HG03175 (cell line): ENCODE data around the gene GFER.
"Not testable (repeated sequence)": the region's sequence is repeated elsewhere in the genome, so short reads cannot be mapped to it uniquely, and the experiment has no call there.

ENCODE experiments used
- ATAC-seq: cut with Tn5 transposase; IDR thresholded peaks from one replicate; pipeline ENCODE4 v1.9.1; 2021; ENCODE audit warnings: mild to moderate bottlenecking, moderate library complexity; ENCODE audit not compliant: unreplicated experiment

GFER gene

DNA sequence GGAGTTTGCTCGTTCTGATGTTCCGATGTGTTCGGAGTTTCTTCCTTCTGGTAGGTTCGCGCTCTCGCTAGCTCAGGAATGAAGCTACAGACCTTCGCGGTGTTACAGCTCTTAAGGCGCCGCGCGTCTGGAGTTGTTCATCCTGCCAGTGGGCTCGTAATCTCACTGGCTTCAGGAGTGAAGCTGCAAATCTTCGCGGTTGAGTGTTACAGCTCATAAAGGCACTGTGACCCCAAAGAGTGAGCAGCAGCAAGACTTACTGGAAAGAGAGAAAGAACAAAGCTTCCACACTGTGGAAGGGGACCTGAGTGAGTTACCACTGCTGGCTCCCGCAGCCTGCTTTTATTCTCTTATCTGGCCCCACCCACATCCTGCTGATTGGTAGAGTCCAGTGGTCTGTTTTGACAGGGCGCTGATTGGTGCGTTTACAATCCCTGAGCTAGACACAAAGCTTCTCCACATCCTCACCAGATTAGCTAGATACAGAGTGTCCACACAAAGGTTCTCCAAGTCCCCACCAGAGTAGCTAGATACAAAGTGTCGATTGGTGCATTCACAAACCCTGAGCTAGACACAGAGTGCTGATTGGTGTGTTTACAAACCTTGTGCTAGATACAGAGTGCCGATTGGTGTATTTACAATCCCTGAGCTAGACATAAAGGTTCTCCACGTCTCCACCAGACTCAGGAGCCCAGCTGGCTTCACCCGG lies 26.4 kb upstream of the GFER start:
- not testable (repeated sequence) for ATAC-seq

- ATAC-seq = not testable (repeated sequence)
Measured at GRCh38 chr16:1958143-1958491, 25.9 kb upstream of the GFER start.

DNA sequence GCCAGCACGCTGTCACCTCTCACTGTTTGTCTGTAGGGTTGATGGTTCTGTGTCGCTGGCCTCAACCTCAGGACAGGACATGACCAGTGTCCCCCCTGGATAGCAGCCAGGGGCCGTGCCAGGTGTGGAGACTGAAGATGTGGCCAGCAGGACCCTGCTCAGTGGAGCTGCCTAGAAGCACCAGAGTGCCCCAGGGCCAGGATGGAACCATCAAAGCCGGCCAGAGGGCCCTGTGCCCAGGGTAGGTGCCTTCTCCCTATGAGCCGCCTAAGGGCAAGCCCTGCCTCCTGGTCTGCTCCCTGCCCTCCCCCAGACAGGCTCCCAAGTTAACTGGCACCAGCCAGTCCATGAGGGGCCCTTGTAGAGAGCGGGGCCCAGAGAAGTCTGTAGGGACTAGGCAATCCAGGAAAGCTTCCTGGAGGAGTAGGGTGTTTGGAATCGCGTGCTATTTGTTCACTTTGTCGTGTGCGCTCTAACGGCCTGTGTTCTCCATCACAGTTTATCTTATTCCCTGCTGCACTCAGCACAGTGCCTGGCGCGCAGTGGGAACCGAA lies 25.2 kb upstream of the GFER start:
- ATAC-seq = peak; percentile 11

- peak; percentile 75 for ATAC-seq
Measured at GRCh38 chr16:1959269-1960039, 24.5 kb upstream of the GFER start, which contains the start of gene NDUFB10. Gene NDUFB10, plus strand, starts transcription at chr16:1959538. Its CDS starts 87 bp downstream, at chr16:1959625.

GRCh38 chr16:1960665-1961630 lies 23.0 kb upstream of the GFER start:
- ATAC-seq = no peak

DNA sequence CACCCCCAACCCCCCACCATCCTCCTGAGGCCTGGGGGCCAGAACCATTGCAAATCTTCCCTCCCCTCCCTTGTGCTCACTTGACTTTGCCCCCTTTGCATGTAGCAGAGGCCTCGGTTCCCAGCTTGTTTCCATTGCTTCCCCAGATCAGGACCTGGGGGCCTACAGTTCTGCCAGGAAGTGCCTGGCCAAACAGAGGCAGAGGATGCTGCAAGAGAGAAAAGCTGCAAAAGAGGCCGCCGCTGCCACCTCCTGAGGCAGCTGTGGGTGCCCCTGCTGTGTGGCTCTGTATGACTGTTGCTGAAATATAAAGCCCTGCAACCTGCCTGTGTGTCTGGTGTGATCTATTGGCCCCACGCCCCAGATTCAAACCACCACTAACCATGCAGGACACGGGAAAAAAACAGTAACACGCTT lies 22.3 kb upstream of the GFER start:
- ATAC-seq = no peak

DNA sequence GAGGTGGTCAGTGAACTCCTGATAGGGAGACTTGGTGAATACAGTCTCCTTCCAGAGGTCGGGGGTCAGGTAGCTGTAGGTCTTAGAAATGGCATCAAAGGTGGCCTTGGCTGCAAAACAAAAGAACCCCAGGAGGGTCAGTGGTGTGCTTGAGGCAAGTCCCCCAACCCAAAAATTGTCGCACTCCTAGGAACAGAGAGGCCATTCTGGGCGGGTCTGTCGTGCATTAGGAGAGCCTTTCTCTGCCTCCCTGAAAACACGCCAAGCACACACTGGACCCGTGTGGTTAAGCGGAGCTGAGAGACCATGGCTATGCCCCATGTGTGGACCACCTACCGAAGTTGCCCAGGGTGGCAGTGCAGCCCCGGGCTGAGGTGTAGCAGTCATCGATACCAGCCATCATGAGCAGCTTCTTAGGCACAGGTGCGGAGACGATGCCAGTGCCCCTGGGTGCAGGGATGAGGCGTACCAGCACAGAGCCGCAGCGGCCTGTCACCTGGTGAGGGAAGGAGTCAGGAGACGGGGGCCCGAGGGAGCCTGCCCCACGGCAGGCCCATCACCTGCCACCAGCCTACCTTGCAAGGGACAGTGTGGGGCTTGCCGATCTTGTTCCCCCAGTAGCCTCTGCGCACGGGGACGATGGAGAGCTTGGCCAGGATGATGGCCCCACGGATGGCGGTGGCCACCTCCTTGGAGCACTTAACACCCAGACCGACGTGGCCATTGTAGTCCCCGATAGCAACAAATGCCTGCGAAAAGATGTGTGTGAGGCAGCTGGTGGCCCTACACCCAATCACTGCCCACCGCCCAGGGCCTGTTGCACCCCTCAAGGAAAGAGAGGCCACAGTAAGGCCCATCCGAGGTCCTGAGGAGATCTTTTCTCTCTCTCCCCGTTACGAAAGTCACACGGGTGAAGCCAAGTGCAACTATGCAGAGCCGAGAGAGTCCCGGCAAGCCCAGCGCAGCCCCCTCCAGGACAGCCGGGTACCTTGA lies 21.5 kb upstream of the GFER start:
- ATAC-seq = not testable (repeated sequence)

GRCh38 chr16:1963806-1964505 lies 20.0 kb upstream of the GFER start:
- peak; percentile 5 for ATAC-seq

DNA sequence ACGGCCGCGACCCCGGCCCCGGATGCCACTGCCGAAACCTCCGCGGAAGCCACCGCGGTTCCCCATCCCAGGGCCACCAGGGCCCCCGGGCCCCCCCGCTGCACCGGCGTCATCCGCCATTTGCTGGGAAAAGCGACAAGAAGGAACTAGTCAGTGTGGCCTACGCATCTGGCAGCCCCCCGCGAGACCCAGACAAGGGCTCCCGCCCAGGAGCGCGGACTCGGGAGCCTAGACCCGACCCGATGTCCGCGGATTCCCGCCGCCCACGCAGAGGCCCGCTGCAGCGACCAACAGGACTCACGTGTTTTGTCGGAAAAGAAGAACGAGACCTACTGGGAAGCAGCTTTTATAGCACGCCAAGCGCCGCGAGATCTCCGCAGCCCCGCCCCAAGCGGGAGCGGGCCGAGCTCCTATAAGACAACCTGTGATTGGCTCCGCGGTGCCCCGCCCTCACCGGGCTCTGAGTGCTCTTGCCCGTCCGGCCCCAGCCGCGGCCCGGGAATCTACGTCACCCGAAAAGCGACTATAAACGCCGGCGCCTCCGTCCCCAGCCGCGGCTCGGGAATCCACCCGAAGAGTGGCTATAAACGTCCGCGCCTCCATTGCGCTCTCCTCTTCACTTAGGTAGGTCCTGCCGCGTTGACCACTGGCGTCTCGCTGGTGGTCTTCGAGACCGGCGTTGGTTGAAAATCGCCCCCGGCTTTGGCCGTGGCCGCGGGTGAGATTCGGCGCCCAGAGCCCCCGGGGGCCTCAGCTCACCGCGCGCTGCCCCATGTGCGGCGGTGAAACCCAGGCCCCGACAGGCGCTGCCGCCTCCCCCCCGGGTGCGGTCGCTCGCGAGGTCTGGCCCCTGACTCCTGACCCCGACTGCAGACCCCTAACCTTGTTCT lies 19.2 kb upstream of the GFER start, which contains the start of gene RPS2:
Gene RPS2 (minus strand): TSS at position 321 of the 890 bp plus-strand sequence. CDS start 201 bp downstream, at position 120.
- ATAC-seq = peak; percentile 90

DNA sequence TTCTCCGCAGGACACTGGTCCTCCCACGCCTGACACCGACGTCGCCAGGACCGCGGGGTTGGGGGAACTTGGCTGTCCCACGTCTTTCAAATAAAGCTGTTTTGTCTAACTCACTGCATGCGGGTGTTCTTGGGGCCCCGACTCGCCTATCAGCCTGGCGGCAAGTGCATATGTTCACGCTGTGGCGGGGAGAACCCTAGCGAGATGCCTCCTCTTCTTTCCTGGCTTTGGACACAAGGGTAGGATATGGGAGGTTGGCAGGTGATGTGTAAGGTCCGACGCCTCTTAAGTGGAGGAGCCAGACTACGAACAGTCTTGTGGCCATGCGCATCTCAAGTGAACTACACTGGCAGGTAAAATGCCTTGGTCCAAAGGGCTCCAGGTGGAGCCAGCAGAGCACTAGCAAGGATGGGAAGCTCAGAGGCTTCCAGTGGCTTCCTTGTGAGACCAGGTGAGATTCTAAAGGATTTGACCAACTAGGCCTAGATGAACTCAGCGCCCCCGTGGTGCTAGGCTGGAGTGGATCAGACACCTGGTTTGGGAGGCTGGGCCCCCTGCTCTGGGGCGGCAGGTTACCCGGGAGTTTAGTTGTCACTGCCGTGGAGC lies 18.5 kb upstream of the GFER start:
- no peak for ATAC-seq

DNA sequence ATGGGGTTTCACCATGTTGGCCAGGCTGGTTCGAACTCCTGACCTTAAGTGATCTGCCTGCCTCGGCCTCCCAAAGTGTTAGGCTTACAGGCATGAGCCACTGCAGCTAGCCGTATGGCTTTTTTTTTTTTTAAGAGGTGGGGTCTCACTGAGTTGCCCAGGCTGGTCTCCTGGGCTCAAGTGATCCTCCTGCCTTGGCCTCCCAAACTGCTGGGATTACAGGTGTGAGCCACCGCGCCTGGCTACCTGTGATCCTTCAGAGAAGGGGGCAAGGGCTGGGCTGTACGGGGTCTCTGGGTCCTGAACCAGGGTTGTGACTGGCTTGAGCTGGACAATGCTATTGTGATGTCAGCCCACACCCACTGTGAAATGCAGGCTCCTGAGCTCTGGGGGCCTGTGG lies 17.5 kb upstream of the GFER start, which contains the start of gene RNF151:
Gene RNF151 (plus strand): TSS at position 397 of the 400 bp plus-strand sequence. CDS start 26 bp downstream, outside the sequence.
- ATAC-seq = no peak

GRCh38 chr16:1968146-1968953 lies 15.6 kb upstream of the GFER start:
- ATAC-seq = no peak

DNA sequence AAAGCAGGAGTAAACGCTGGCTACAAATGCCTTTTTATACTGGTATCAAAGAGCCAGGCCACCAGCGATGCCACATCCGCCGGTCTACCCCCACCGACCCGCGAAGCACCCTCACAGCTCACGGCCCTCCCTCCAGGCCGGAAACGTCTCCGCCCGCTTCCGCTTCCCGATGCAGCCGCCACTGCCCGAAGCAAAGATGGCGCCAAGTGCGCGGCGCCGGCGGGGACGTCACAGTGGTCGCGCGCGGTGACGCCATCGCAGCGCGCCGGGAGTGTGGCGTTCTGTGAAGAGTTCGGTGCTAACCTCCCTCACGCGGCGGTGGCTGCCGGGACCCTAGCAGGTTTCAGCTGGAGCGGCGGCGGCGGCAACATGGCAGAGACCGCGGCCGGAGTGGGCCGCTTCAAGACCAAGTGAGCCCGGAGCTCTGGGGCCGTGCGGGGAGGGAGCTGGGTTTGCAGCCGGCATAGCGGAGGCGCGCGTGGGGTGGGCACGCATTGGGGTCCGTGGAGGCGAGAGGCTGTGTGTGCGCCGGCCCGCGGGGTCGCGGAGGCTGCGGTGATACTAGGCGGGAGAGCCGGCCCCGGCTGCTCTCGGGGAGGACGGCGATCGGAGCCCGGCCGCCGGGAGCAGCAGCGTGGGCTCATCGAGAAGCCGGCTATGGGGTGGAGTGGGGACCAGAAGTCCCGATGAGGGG lies 12.1 kb upstream of the GFER start, which contains the start of gene TBL3:
Gene TBL3 (plus strand): TSS at position 258 of the 694 bp plus-strand sequence. CDS start 112 bp downstream, at position 370.
- ATAC-seq = peak; percentile 86

GRCh38 chr16:1972490-1972877 lies 11.5 kb upstream of the GFER start:
- no peak for ATAC-seq

DNA sequence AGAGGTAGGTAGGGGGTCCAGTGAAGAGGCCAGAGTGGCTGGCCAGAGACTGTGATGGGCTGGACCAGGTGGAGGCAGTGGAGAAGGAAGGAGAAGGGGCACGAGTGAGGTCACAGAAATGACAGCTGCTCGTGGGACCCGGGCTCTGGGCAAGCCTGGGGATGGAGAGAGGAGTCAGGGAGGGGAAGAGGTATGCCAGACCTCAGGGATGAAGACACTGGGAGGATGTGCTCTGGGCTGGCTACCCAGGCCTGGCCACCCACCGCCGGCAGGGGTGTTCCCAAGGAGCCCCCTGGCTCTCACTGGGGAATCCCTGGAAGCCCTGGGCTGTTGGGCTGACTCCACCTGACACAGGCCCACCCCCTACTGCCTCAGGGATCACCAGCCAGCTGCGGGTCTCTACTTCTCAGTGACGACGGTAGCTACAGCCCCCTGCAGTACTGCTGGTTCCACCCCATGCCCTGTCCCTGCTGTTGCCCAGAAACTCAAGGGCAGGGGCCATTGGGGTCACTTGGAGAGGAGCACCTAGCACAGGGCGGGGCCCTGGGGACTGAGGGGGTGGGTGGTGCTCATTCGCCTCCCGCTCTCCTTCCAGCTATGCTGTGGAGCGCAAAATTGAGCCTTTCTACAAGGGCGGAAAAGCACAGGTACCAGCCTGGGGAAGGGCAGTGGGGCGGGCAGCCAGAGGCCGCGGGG lies 10.4 kb upstream of the GFER start:
- ATAC-seq = no peak
